ENCODE measurements around the gene CDH18.

CDH18 gene

GRCh38 chr5:19880859-19881436 is 107.1 kb downstream of the CDH18 start:
- Histone ChIP-seq H3K4me3 (replicated peaks; ENCODE audit: insufficient read depth, low read length) (no peak overlapping the region), H3K27ac (replicated peaks) (no peak overlapping the region), H3K27me3 (ENCODE audit: insufficient read depth, poor library complexity, severe bottlenecking) (no peaks in the 10 kb centered on the region)
- DNase-seq (ENCODE audit: low read depth in 1 of 2, low spot score in 1 of 2): no peak
- TF ChIP-seq GABPA (IDR thresholded peaks at IDR 0.05; ENCODE audit: low read depth) (no peak), POLR2AphosphoS5 (IDR thresholded peaks at IDR 0.05; ENCODE audit: low read depth) (no peak), CTCF (IDR thresholded peaks at IDR 0.05; ENCODE audit: insufficient read depth, low read length) (no peak), SPI1 (IDR thresholded peaks at IDR 0.05; ENCODE audit: borderline replicate concordance, low read depth) (no peak)
- TF ChIP-seq, protein P1, sequence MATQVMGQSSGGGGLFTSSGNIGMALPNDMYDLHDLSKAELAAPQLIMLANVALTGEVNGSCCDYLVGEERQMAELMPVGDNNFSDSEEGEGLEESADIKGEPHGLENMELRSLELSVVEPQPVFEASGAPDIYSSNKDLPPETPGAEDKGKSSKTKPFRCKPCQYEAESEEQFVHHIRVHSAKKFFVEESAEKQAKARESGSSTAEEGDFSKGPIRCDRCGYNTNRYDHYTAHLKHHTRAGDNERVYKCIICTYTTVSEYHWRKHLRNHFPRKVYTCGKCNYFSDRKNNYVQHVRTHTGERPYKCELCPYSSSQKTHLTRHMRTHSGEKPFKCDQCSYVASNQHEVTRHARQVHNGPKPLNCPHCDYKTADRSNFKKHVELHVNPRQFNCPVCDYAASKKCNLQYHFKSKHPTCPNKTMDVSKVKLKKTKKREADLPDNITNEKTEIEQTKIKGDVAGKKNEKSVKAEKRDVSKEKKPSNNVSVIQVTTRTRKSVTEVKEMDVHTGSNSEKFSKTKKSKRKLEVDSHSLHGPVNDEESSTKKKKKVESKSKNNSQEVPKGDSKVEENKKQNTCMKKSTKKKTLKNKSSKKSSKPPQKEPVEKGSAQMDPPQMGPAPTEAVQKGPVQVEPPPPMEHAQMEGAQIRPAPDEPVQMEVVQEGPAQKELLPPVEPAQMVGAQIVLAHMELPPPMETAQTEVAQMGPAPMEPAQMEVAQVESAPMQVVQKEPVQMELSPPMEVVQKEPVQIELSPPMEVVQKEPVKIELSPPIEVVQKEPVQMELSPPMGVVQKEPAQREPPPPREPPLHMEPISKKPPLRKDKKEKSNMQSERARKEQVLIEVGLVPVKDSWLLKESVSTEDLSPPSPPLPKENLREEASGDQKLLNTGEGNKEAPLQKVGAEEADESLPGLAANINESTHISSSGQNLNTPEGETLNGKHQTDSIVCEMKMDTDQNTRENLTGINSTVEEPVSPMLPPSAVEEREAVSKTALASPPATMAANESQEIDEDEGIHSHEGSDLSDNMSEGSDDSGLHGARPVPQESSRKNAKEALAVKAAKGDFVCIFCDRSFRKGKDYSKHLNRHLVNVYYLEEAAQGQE (IDR thresholded peaks at IDR 0.05; ENCODE audit: insufficient replicate concordance, low read depth): no peak

GRCh38 chr5:19880458-19880857 is 107.5 kb downstream of the CDH18 start:
- no peak for DNase-seq (ENCODE audit: low read depth in 1 of 2, low spot score in 1 of 2)
- H3K27me3 ChIP-seq (ENCODE audit: insufficient read depth, poor library complexity, severe bottlenecking): no peaks in the 10 kb centered on the region
- TF ChIP-seq GABPA (IDR thresholded peaks at IDR 0.05; ENCODE audit: low read depth) (no peak), CTCF (IDR thresholded peaks at IDR 0.05; ENCODE audit: insufficient read depth, low read length) (no peak), POLR2AphosphoS5 (IDR thresholded peaks at IDR 0.05; ENCODE audit: low read depth) (no peak), SPI1 (IDR thresholded peaks at IDR 0.05; ENCODE audit: borderline replicate concordance, low read depth) (no peak)
- TF ChIP-seq, protein P1 (IDR thresholded peaks at IDR 0.05; ENCODE audit: insufficient replicate concordance, low read depth): no peak
- H3K27ac ChIP-seq (replicated peaks): no peak overlapping the region
- H3K4me3 ChIP-seq (replicated peaks; ENCODE audit: insufficient read depth, low read length): no peak overlapping the region

DNA sequence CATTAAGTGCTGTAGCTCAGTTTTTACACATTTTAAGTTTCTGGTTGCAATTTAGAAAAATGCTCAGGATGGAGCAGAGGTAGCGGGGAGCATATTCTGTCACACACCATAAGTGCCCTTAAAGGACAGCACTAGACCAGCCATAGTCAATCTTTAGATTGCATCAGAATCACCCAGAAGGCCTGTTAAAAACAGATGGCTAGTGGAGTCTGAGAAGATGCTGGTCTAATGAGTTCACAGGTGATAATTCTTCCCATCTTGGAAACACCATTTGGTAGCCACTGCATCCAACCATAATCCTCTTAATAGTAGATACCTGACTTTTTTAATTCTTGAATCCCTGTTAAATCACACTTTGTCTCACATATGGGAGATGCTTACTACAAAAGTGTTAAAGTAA is 113.2 kb downstream of the CDH18 start:
- Histone ChIP-seq H3K4me3 (replicated peaks; ENCODE audit: insufficient read depth, low read length) (no peak overlapping the region), H3K27me3 (ENCODE audit: insufficient read depth, poor library complexity, severe bottlenecking) (no peaks in the 10 kb centered on the region), H3K27ac (replicated peaks) (no peak overlapping the region)
- TF ChIP-seq POLR2AphosphoS5 (IDR thresholded peaks at IDR 0.05; ENCODE audit: low read depth): no peak
- TF ChIP-seq GABPA (IDR thresholded peaks at IDR 0.05; ENCODE audit: low read depth): no peak
- TF ChIP-seq SPI1 (IDR thresholded peaks at IDR 0.05; ENCODE audit: borderline replicate concordance, low read depth): no peak
- TF ChIP-seq, protein P1 (IDR thresholded peaks at IDR 0.05; ENCODE audit: insufficient replicate concordance, low read depth): no peak
- no peak for TF ChIP-seq CTCF (IDR thresholded peaks at IDR 0.05; ENCODE audit: insufficient read depth, low read length)
- no peak for DNase-seq (ENCODE audit: low read depth in 1 of 2, low spot score in 1 of 2)

Measured in HL-60 (cell line).